Fibroblast of lung (primary cell): ENCODE results near the gene PYY. TPM values are rescaled to one million over a fixed set of nuclear protein-coding genes. Genes with fewer than 3 reads are reported as not detected.

Experiments used
- DNase-seq, 2 donors: peaks; one replicate each; pipeline versions ENCODE4 v3.0.0 to v3.0.0-alpha.2; 2010; ENCODE audit warnings: low read depth in 2 of 2
- H2AFZ ChIP-seq: 2 replicates; pipeline ENCODE4 v1.5.1; 2012; ENCODE audit warnings: low read length, control low read depth, inconsistent platforms
- H3K27ac ChIP-seq: 2 replicates; pipeline ENCODE4 v1.5.1; 2011; ENCODE audit warnings: low read length, control low read depth; ENCODE audit not compliant: insufficient read depth
- H3K27me3 ChIP-seq: 2 replicates; pipeline ENCODE4 v1.5.1; 2011; ENCODE audit warnings: mild to moderate bottlenecking, low read length; ENCODE audit not compliant: control insufficient read depth, insufficient read depth
- H3K36me3 ChIP-seq: 2 replicates; pipeline ENCODE4 v1.5.1; 2011; ENCODE audit warnings: low read length; ENCODE audit not compliant: control insufficient read depth, insufficient read depth
- H3K4me1 ChIP-seq: 2 replicates; pipeline ENCODE4 v1.5.1; 2011; ENCODE audit warnings: low read length; ENCODE audit not compliant: control insufficient read depth, insufficient read depth; ENCODE audit errors: extremely low read depth
- H3K4me2 ChIP-seq: 2 replicates; pipeline ENCODE4 v1.5.1; 2011; ENCODE audit warnings: low read length, control low read depth; ENCODE audit not compliant: insufficient read depth; ENCODE audit errors: extremely low read depth
- H3K4me3 ChIP-seq, 4 experiments: fragments of 200-600 bp in 1 of 4; sonication (generic) in 1 of 4; replicated peaks in 1 of 4; 2 replicates each; pipeline ENCODE4 v1.5.1; 2011 to 2016; ENCODE audit warnings: low read length in 4 of 4, low read depth in 3 of 4, mild to moderate bottlenecking in 3 of 4, control low read depth in 2 of 4, inconsistent platforms in 1 of 4, mixed read lengths in 1 of 4; ENCODE audit not compliant: insufficient read depth in 1 of 4; ENCODE audit errors: control extremely low read depth in 1 of 4
- H3K79me2 ChIP-seq: 2 replicates; pipeline ENCODE4 v1.5.1; 2012; ENCODE audit warnings: mild to moderate bottlenecking, low read length, inconsistent platforms; ENCODE audit not compliant: control insufficient read depth, insufficient read depth
- H3K9ac ChIP-seq: 2 replicates; pipeline ENCODE4 v1.5.1; 2011; ENCODE audit warnings: mild to moderate bottlenecking, low read length, control low read depth; ENCODE audit not compliant: insufficient read depth
- H3K9me3 ChIP-seq: 2 replicates; pipeline ENCODE4 v1.5.1; 2012; ENCODE audit warnings: low read depth, low read length; ENCODE audit not compliant: control insufficient read depth, insufficient read depth
- H4K20me1 ChIP-seq: 2 replicates; pipeline ENCODE4 v1.5.1; 2011; ENCODE audit warnings: low read length; ENCODE audit not compliant: control insufficient read depth, insufficient read depth; ENCODE audit errors: extremely low read depth
- CTCF ChIP-seq, 2 donors: IDR thresholded peaks in 1 of 2; conservative IDR thresholded peaks in 1 of 2; 1 replicate in 1 of 2; 2 replicates in 1 of 2; pipeline ENCODE4 v1.5.1; 2011 to 2012; ENCODE audit warnings: low read length in 2 of 2, control low read depth in 1 of 2, inconsistent platforms in 1 of 2, low read depth in 1 of 2, mild to moderate bottlenecking in 1 of 2
- EZH2 ChIP-seq: IDR thresholded peaks from 2 replicates; pipeline ENCODE4 v1.5.1; 2012; ENCODE audit warnings: low read length, control low read depth, mild to moderate bottlenecking; ENCODE audit errors: missing control alignments
- polyA plus RNA-seq, 2 donors: library from polyadenylated mRNA; depleted of rRNA in 1 of 2; stranded (reverse) in 1 of 2; unstranded in 1 of 2; fragments of >200 nt; gene quantifications; 2 replicates each; pipeline ENCODE4 v1.2.1, GENCODE V29; 2011 to 2012; ENCODE audit warnings: missing spikeins in 1 of 2
- total RNA-seq: library from RNA; depleted of rRNA; stranded (reverse); fragments of >200 nt; gene quantifications from 2 replicates; pipeline ENCODE4 v1.2.1, GENCODE V29; 2014

Gene PYY
- total and polyA plus RNA-seq, 2 donors (not counting 1 experiment from before 2014, with no cell fraction given): 0.33 TPM; not detected in 1

- H4K20me1 ChIP-seq: no peaks in the 10 kb centered on the region
These were observed 26.5 kb downstream of the PYY start for GRCh38 chr17:43927060-43927864.

GRCh38 chr17:43924558-43924957 lies 29.2 kb downstream of the PYY start:
- H3K4me2 ChIP-seq: no peak overlapping the region
- H3K9ac ChIP-seq: no peak overlapping the region
- no peak overlapping the region for H2AFZ ChIP-seq
- no peak for DNase-seq
- H3K79me2 ChIP-seq: no peaks in the 10 kb centered on the region
- H3K36me3 ChIP-seq: no peaks in the 10 kb centered on the region
- H3K27me3 ChIP-seq: peaks cover 42% of the 10 kb centered on the region
- no peaks in the 10 kb centered on the region for H4K20me1 ChIP-seq
- H3K9me3 ChIP-seq: no peaks in the 10 kb centered on the region
- H3K4me3 ChIP-seq: no peak overlapping the region
- H3K4me1 ChIP-seq: no peaks in the 10 kb centered on the region
- H3K27ac ChIP-seq: no peak overlapping the region
- TF ChIP-seq CTCF (conservative IDR thresholded peaks at IDR 0.05 in 1 of 2, IDR thresholded peaks at IDR 0.05 in 1 of 2; ENCODE audit: low read depth in 1 of 2, low read length in 2 of 2) (no peak), EZH2 (no peak)

More at GRCh38 chr17:43927060-43927864, 26.5 kb downstream of the PYY start:
- TF ChIP-seq CTCF (conservative IDR thresholded peaks at IDR 0.05 in 1 of 2, IDR thresholded peaks at IDR 0.05 in 1 of 2; ENCODE audit: low read depth in 1 of 2, low read length in 2 of 2) (no peak), EZH2 (no peak)
- Histone ChIP-seq H3K9ac (no peak overlapping the region), H3K4me2 (no peak overlapping the region), H3K27me3 (peaks cover 40% of the 10 kb centered on the region), H2AFZ (no peak overlapping the region), H3K79me2 (no peaks in the 10 kb centered on the region), H3K9me3 (no peaks in the 10 kb centered on the region), H3K36me3 (no peaks in the 10 kb centered on the region), H3K27ac (no peak overlapping the region), H3K4me1 (no peaks in the 10 kb centered on the region), H3K4me3 (no peak overlapping the region)
- DNase-seq: no peak

- Histone ChIP-seq H3K4me1 (no peaks in the 10 kb centered on the region), H3K9ac (no peak overlapping the region), H3K27me3 (peaks cover 28% of the 10 kb centered on the region), H3K9me3 (no peaks in the 10 kb centered on the region), H2AFZ (no peak overlapping the region), H3K79me2 (no peaks in the 10 kb centered on the region), H3K4me3 (no peak overlapping the region), H3K36me3 (no peaks in the 10 kb centered on the region), H3K27ac (no peak overlapping the region), H4K20me1 (no peaks in the 10 kb centered on the region), H3K4me2 (no peak overlapping the region)
- TF ChIP-seq CTCF (conservative IDR thresholded peaks at IDR 0.05 in 1 of 2, IDR thresholded peaks at IDR 0.05 in 1 of 2; ENCODE audit: low read depth in 1 of 2, low read length in 2 of 2) (no peak), EZH2 (no peak)
- DNase-seq: no peak
These were observed 33.1 kb downstream of the PYY start for GRCh38 chr17:43920500-43921095.
